Caco-2 (cell line): ENCODE measurements around the gene ERVFRD-1. TPM values are rescaled to one million over a fixed set of nuclear protein-coding genes. Genes with fewer than 3 reads are reported as not detected.

ENCODE experiments used
- BruUV-seq: library from RNA; stranded (reverse); fragments of 400-500 nt; replicated peaks from 2 replicates; lab custom pipeline; 2021; lab: Mats Ljungman, UMichigan
- CTCF ChIA-PET: fragments of 300-600 bp; sonication (Branson Sonifier 250); formaldehyde crosslinking; loops from one replicate; lab custom pipeline; 2022; ENCODE audit warnings: antibody characterized with exemption; lab: Charles Lee
- POLR2A ChIA-PET: fragments of 300-600 bp; sonication (Branson Sonifier 250); formaldehyde crosslinking; loops from one replicate; lab custom pipeline; 2022; ENCODE audit warnings: antibody characterized with exemption; lab: Charles Lee
- DNase-seq, 2 experiments: peaks; one replicate each; pipeline versions ENCODE4 v3.0.0 to v3.0.0-alpha.2; 2020 to 2022
- H3K27me3 ChIP-seq: replicated peaks from 2 replicates; pipeline ENCODE4 v1.6.0; 2011; ENCODE audit warnings: low read length; ENCODE audit not compliant: control insufficient read depth, insufficient read depth
- H3K36me3 ChIP-seq: 2 replicates; pipeline ENCODE4 v1.5.1; 2011; ENCODE audit warnings: low read length; ENCODE audit not compliant: control insufficient read depth, insufficient read depth
- H3K4me1 ChIP-seq: fragments of 250-450 bp; sonication (Bioruptor Pico); 2 replicates; pipeline ENCODE4 v1.5.1; 2020; ENCODE audit warnings: mild to moderate bottlenecking
- H3K4me3 ChIP-seq: 2 replicates; pipeline ENCODE4 v1.5.1; 2011; ENCODE audit warnings: low read depth, mild to moderate bottlenecking, control low read depth, low read length
- H3K9me3 ChIP-seq: fragments of 250-450 bp; sonication (Bioruptor Pico); 2 replicates; pipeline ENCODE4 v1.5.1; 2020; ENCODE audit warnings: mild to moderate bottlenecking, moderate library complexity
- H3K27ac Mint-ChIP-seq: one replicate; pipeline ENCODE4 v1.8.0; 2022; ENCODE audit warnings: mixed read lengths; ENCODE audit not compliant: unreplicated experiment
- H3K27me3 Mint-ChIP-seq: one replicate; pipeline ENCODE4 v1.8.0; 2022; ENCODE audit warnings: mixed read lengths; ENCODE audit not compliant: insufficient read depth, unreplicated experiment
- H3K36me3 Mint-ChIP-seq: one replicate; pipeline ENCODE4 v1.8.0; 2022; ENCODE audit warnings: mild to moderate bottlenecking, mixed read lengths; ENCODE audit not compliant: insufficient read depth, unreplicated experiment
- H3K4me1 Mint-ChIP-seq: one replicate; pipeline ENCODE4 v1.8.0; 2022; ENCODE audit warnings: low read depth, mixed read lengths; ENCODE audit not compliant: unreplicated experiment
- H3K4me3 Mint-ChIP-seq: one replicate; pipeline ENCODE4 v1.8.0; 2022; ENCODE audit warnings: mild to moderate bottlenecking, moderate library complexity, mixed read lengths; ENCODE audit not compliant: unreplicated experiment
- H3K9me3 Mint-ChIP-seq: one replicate; pipeline ENCODE4 v1.8.0; 2022; ENCODE audit warnings: mixed read lengths; ENCODE audit not compliant: unreplicated experiment
- intact Hi-C: fragments of 100-400 bp; cut with micrococcal nuclease; formaldehyde crosslinking; loops from one replicate; pipeline ENCODE4 v1.10.0; 2022; ENCODE audit not compliant: unreplicated experiment
- total RNA-seq: library from RNA; stranded (reverse); gene quantifications from 2 replicates; pipeline ENCODE4 v1.2.3, GENCODE V29; 2022
- TF ChIP-seq, protein P1 (sequence below), 2 experiments: fragments of 200-600 bp in 1 of 2; IDR thresholded peaks; 1 replicate in 1 of 2; 2 replicates in 1 of 2; pipeline versions ENCODE4 v1.5.1 to v1.8.0; 2011 to 2022; ENCODE audit warnings: antibody characterized with exemption in 1 of 2, control low read depth in 1 of 2, inconsistent platforms in 1 of 2, low read depth in 1 of 2, low read length in 1 of 2, mild to moderate bottlenecking in 1 of 2, moderate library complexity in 1 of 2; ENCODE audit not compliant: insufficient read depth in 1 of 2, severe bottlenecking in 1 of 2, unreplicated experiment in 1 of 2

Gene ERVFRD-1
- total RNA-seq, 1 experiment from 2014 or later, result 0.29 TPM

DNA sequence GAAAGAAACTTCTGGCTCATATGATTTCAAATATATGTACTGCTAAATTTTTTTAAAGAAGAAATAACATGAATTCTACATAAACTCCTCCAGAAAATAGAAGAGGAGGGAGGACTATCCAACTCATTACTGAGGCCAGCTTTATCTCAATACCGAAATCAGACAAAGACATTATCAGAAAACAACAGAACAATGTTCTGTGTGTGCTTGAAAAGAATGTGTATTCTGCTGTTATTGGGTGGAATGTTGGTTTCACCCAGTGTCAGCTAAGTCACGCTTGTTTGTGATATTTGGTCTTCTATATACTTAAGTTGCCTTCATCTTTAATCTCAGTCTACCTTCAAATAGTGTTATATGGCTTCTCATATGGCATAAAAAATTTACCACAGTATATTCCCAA, 48.8 kb downstream of the ERVFRD-1 start:
- Histone ChIP-seq H3K9me3 (no peaks in the 10 kb centered on the region; the same call in 1 of the 2 replicates), H3K4me1 (peaks cover 22% of the 10 kb centered on the region), H3K4me3 (no peak overlapping the region), H3K36me3 (no peaks in the 10 kb centered on the region), H3K27me3 (no peaks in the 10 kb centered on the region)
- intact Hi-C loops, result no loop called here
- Mint-ChIP-seq H3K36me3 (no peaks in the 10 kb centered on the region), H3K27ac (no peak overlapping the region), H3K9me3 (no peaks in the 10 kb centered on the region), H3K4me1 (peaks cover 21% of the 10 kb centered on the region), H3K4me3 (no peak overlapping the region), H3K27me3 (no peaks in the 10 kb centered on the region)
- DNase-seq, result no peak
- CTCF ChIA-PET, result no interaction called here
- POLR2A ChIA-PET, result no interaction called here
- TF ChIP-seq, protein P1, sequence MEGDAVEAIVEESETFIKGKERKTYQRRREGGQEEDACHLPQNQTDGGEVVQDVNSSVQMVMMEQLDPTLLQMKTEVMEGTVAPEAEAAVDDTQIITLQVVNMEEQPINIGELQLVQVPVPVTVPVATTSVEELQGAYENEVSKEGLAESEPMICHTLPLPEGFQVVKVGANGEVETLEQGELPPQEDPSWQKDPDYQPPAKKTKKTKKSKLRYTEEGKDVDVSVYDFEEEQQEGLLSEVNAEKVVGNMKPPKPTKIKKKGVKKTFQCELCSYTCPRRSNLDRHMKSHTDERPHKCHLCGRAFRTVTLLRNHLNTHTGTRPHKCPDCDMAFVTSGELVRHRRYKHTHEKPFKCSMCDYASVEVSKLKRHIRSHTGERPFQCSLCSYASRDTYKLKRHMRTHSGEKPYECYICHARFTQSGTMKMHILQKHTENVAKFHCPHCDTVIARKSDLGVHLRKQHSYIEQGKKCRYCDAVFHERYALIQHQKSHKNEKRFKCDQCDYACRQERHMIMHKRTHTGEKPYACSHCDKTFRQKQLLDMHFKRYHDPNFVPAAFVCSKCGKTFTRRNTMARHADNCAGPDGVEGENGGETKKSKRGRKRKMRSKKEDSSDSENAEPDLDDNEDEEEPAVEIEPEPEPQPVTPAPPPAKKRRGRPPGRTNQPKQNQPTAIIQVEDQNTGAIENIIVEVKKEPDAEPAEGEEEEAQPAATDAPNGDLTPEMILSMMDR (IDR thresholded peaks at IDR 0.05; ENCODE audit: insufficient read depth in 1 of 2, low read depth in 1 of 2, low read length in 1 of 2, severe bottlenecking in 1 of 2, unreplicated experiment in 1 of 2), result no peak
- no TSS peak for BruUV-seq

DNA sequence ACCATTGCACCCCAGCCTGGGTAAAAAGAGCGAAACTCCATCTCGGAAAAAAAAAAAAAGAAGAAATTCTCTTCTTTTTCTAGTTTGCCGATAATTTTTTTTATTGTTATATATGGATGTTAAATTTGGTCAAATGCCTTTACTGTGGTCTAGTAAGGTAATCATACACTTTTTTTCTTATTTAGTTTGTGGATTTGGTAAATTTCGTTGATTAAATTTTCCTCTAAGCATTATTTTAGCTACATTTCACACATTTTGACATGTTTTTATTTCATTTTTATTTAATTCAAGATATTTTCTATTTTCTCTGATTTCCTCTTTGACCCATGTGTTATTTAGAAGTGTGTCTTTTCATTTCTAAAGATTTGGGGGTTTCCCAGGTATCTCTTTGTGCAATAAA, 49.4 kb downstream of the ERVFRD-1 start:
- intact Hi-C loops, result no loop called here
- no peak overlapping the region for H3K4me3 Mint-ChIP-seq
- no TSS peak for BruUV-seq

DNA sequence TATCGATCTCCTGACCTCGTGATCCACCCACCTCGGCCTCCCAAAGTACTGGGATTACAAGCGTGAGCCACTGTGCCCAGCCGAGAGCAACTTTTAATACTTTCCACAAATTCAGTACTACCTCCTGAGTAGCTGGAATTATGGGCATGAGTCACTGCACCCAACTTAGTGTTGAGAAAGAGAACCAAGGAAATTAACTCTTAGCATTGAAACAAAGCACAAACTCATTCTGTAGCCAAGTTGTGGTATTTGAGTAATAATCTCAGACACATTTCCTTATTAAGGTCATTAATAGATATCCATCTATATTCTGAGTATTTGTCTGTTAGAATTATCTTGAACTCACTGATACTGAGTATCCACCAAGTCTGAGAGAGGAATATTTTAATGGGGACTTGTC, 53.1 kb downstream of the ERVFRD-1 start:
- Mint-ChIP-seq H3K27ac (no peak overlapping the region), H3K36me3 (no peaks in the 10 kb centered on the region), H3K9me3 (no peaks in the 10 kb centered on the region), H3K27me3 (no peaks in the 10 kb centered on the region), H3K4me3 (no peak overlapping the region), H3K4me1 (peaks cover 7% of the 10 kb centered on the region)
- CTCF ChIA-PET, result no interaction called here
- TF ChIP-seq, protein P1 (IDR thresholded peaks at IDR 0.05; ENCODE audit: insufficient read depth in 1 of 2, low read depth in 1 of 2, low read length in 1 of 2, severe bottlenecking in 1 of 2, unreplicated experiment in 1 of 2), result no peak
- no TSS peak for BruUV-seq
- intact Hi-C loops, result no loop called here
- Histone ChIP-seq H3K27me3 (no peaks in the 10 kb centered on the region), H3K36me3 (no peaks in the 10 kb centered on the region), H3K4me1 (peaks cover 13% of the 10 kb centered on the region), H3K4me3 (no peak overlapping the region), H3K9me3 (no peaks in the 10 kb centered on the region; the same call in 1 of the 2 replicates)
- POLR2A ChIA-PET, result no interaction called here
- DNase-seq, result no peak

More for the DNA sequence above, 49.4 kb downstream of the ERVFRD-1 start:
- Mint-ChIP-seq H3K36me3 (no peaks in the 10 kb centered on the region), H3K9me3 (no peaks in the 10 kb centered on the region), H3K4me1 (peaks cover 15% of the 10 kb centered on the region), H3K27ac (no peak overlapping the region), H3K27me3 (no peaks in the 10 kb centered on the region)
- ChIA-PET POLR2A (no interaction called here), CTCF (no interaction called here)
- no peak for DNase-seq
- Histone ChIP-seq H3K36me3 (no peaks in the 10 kb centered on the region), H3K4me1 (peaks cover 15% of the 10 kb centered on the region), H3K27me3 (no peaks in the 10 kb centered on the region), H3K9me3 (no peaks in the 10 kb centered on the region; the same call in 1 of the 2 replicates), H3K4me3 (no peak overlapping the region)
- TF ChIP-seq, protein P1 (IDR thresholded peaks at IDR 0.05; ENCODE audit: insufficient read depth in 1 of 2, low read depth in 1 of 2, low read length in 1 of 2, severe bottlenecking in 1 of 2, unreplicated experiment in 1 of 2), result no peak
